ENCODE results near the gene SLC35F2.

Gene SLC35F2

GRCh38 chr11:107830915-107831540 lies 27.6 kb downstream of the SLC35F2 start:
- Histone ChIP-seq H4K20me1 (peaks cover 0 to 100% (median 35%) of the 10 kb centered on the region in 11 experiments; a peak in 11 of 22 replicates), H3K9me3 (replicated peaks in 1 of 11) (no peaks in the 10 kb centered on the region), H3K4me2 (peak overlapping the region in 2 of 11 experiments; percentile 18 to 24; a peak in 1 of 22 replicates), H3K27ac (peak overlapping the region in 3 of 11 experiments; percentile 8 to 26 (median 10); a peak in 3 of 22 replicates), H3K9ac (no peak overlapping the region), H3K4me1 (peaks cover 0 to 42% (median 10%) of the 10 kb centered on the region in 10 experiments; a peak in 12 of 20 replicates), H3K4me3 (no peak overlapping the region), H3K27me3 (no peaks in the 10 kb centered on the region), H3K36me3 (peaks cover 0 to 15% (median 4%) of the 10 kb centered on the region in 11 experiments; a peak in 5 of 22 replicates)
- no peak for TF ChIP-seq Cebpa-rat (IDR thresholded peaks at IDR 0.05)

GRCh38 chr11:107827041-107827440 lies 31.5 kb downstream of the SLC35F2 start:
- H4K20me1 ChIP-seq = peaks cover 0 to 100% (median 40%) of the 10 kb centered on the region in 11 experiments; a peak in 12 of 22 replicates
- H3K4me3 ChIP-seq = no peak overlapping the region
- no peaks in the 10 kb centered on the region for H3K27me3 ChIP-seq
- no peaks in the 10 kb centered on the region for H3K9me3 ChIP-seq (replicated peaks in 1 of 11)
- H3K27ac ChIP-seq = peak overlapping the region in 2 of 11 experiments; percentile 9 to 38; a peak in 1 of 22 replicates
- H3K4me1 ChIP-seq = peaks cover 7 to 74% (median 35%) of the 10 kb centered on the region in 10 experiments; a peak in 17 of 20 replicates
- no peak for TF ChIP-seq Cebpa-rat (IDR thresholded peaks at IDR 0.05)
- no peak overlapping the region for H3K9ac ChIP-seq
- H3K36me3 ChIP-seq = peaks cover 0 to 12% (median 3%) of the 10 kb centered on the region in 11 experiments; a peak in 4 of 22 replicates
- H3K4me2 ChIP-seq = peak overlapping the region in 4 of 11 experiments; percentile 37 to 56 (median 50); a peak in 7 of 22 replicates

GRCh38 chr11:107825875-107826274 lies 32.7 kb downstream of the SLC35F2 start:
- H3K27ac ChIP-seq = peak overlapping the region; percentile 5 to 85 (median 66); a peak in 18 of 22 replicates
- no peak for TF ChIP-seq Cebpa-rat (IDR thresholded peaks at IDR 0.05)
- H3K27me3 ChIP-seq = no peaks in the 10 kb centered on the region
- peaks cover 0 to 16% (median 0%) of the 10 kb centered on the region in 11 experiments; a peak in 4 of 22 replicates for H3K36me3 ChIP-seq
- H3K4me1 ChIP-seq = peaks cover 7 to 76% (median 37%) of the 10 kb centered on the region in 10 experiments; a peak in 17 of 20 replicates
- peak overlapping the region in 6 of 11 experiments; percentile 20 to 63 (median 45); a peak in 7 of 22 replicates for H3K9ac ChIP-seq
- peaks cover 0 to 100% (median 43%) of the 10 kb centered on the region in 11 experiments; a peak in 14 of 22 replicates for H4K20me1 ChIP-seq
- H3K4me2 ChIP-seq = peak overlapping the region in 10 of 11 experiments; percentile 11 to 83 (median 65); a peak in 17 of 22 replicates
- H3K9me3 ChIP-seq (replicated peaks in 1 of 11) = no peaks in the 10 kb centered on the region
- no peak overlapping the region for H3K4me3 ChIP-seq

GRCh38 chr11:107824668-107825369 lies 33.8 kb downstream of the SLC35F2 start:
- Histone ChIP-seq H3K27ac (peak overlapping the region; percentile 5 to 85 (median 66); a peak in 20 of 22 replicates), H3K4me2 (peak overlapping the region in 10 of 11 experiments; percentile 11 to 83 (median 65); a peak in 17 of 22 replicates), H3K4me3 (no peak overlapping the region; a peak in 1 of 20 replicates), H3K9ac (peak overlapping the region in 5 of 11 experiments; percentile 34 to 63 (median 51); a peak in 9 of 22 replicates), H3K27me3 (no peaks in the 10 kb centered on the region), H4K20me1 (peaks cover 0 to 100% (median 46%) of the 10 kb centered on the region in 11 experiments; a peak in 16 of 22 replicates), H3K4me1 (peaks cover 7 to 84% (median 41%) of the 10 kb centered on the region in 10 experiments; a peak in 17 of 20 replicates), H3K9me3 (replicated peaks in 1 of 11) (no peaks in the 10 kb centered on the region), H3K36me3 (peaks cover 0 to 22% (median 4%) of the 10 kb centered on the region in 11 experiments; a peak in 6 of 22 replicates)
- peak in 4 of 11 experiments; percentile 26 to 87 (median 71); a peak in 8 of 22 replicates for TF ChIP-seq Cebpa-rat (IDR thresholded peaks at IDR 0.05)

GRCh38 chr11:107821199-107821927 lies 37.2 kb downstream of the SLC35F2 start:
- peaks cover 0 to 100% (median 64%) of the 10 kb centered on the region in 11 experiments; a peak in 18 of 22 replicates for H4K20me1 ChIP-seq
- TF ChIP-seq Cebpa-rat (IDR thresholded peaks at IDR 0.05) = no peak
- no peak overlapping the region for H3K9ac ChIP-seq
- H3K4me2 ChIP-seq = peak overlapping the region in 3 of 11 experiments; percentile 21 to 77 (median 21); a peak in 1 of 22 replicates
- peak overlapping the region in 1 of 11 experiments; percentile 7; a peak in 1 of 22 replicates for H3K27ac ChIP-seq
- no peaks in the 10 kb centered on the region for H3K27me3 ChIP-seq
- peaks cover 0 to 40% (median 12%) of the 10 kb centered on the region in 11 experiments; a peak in 8 of 22 replicates for H3K36me3 ChIP-seq
- H3K4me1 ChIP-seq = peaks cover 7 to 79% (median 35%) of the 10 kb centered on the region in 10 experiments; a peak in 17 of 20 replicates
- no peak overlapping the region for H3K4me3 ChIP-seq
- peaks cover 0 to 6% (median 0%) of the 10 kb centered on the region in 11 experiments; a peak in 2 of 22 replicates for H3K9me3 ChIP-seq (replicated peaks in 1 of 11)

GRCh38 chr11:107819361-107820014 lies 39.1 kb downstream of the SLC35F2 start:
- H3K36me3 ChIP-seq = peaks cover 0 to 55% (median 25%) of the 10 kb centered on the region in 11 experiments; a peak in 16 of 22 replicates
- no peak overlapping the region for H3K4me3 ChIP-seq
- H3K9ac ChIP-seq = no peak overlapping the region
- no peak for TF ChIP-seq Cebpa-rat (IDR thresholded peaks at IDR 0.05)
- H4K20me1 ChIP-seq = peaks cover 0 to 100% (median 78%) of the 10 kb centered on the region in 11 experiments; a peak in 18 of 22 replicates
- H3K4me2 ChIP-seq = peak overlapping the region in 4 of 11 experiments; percentile 6 to 41 (median 30); a peak in 3 of 22 replicates
- no peaks in the 10 kb centered on the region for H3K27me3 ChIP-seq
- peaks cover 0 to 60% (median 16%) of the 10 kb centered on the region in 10 experiments; a peak in 15 of 20 replicates for H3K4me1 ChIP-seq
- no peak overlapping the region for H3K27ac ChIP-seq
- H3K9me3 ChIP-seq (replicated peaks in 1 of 11) = peaks cover 0 to 6% (median 0%) of the 10 kb centered on the region in 11 experiments; a peak in 2 of 22 replicates

GRCh38 chr11:107818491-107818890 lies 40.1 kb downstream of the SLC35F2 start:
- Histone ChIP-seq H3K36me3 (peaks cover 5 to 65% (median 34%) of the 10 kb centered on the region in 11 experiments; a peak in 19 of 22 replicates), H3K9ac (no peak overlapping the region), H3K4me2 (peak overlapping the region in 1 of 11 experiments; percentile 41; a peak in 1 of 22 replicates), H3K4me3 (no peak overlapping the region), H3K27ac (no peak overlapping the region), H4K20me1 (peaks cover 0 to 100% (median 85%) of the 10 kb centered on the region in 11 experiments; a peak in 18 of 22 replicates), H3K27me3 (no peaks in the 10 kb centered on the region), H3K9me3 (replicated peaks in 1 of 11) (peaks cover 0 to 6% (median 0%) of the 10 kb centered on the region in 11 experiments; a peak in 2 of 22 replicates), H3K4me1 (peaks cover 0 to 50% (median 9%) of the 10 kb centered on the region in 10 experiments; a peak in 8 of 20 replicates)
- no peak for TF ChIP-seq Cebpa-rat (IDR thresholded peaks at IDR 0.05)

All from BLaER1 treated with 17β-estradiol and CSF1 and Interleukin-3, amounts not matched to agents 10 nM and 100 nM (cell line).